Gastroesophageal sphincter (tissue), 3 donors: ENCODE results near the gene SUV39H2.

Experiments used
- CTCF ChIP-seq, 4 experiments: fragments of 200-600 bp in 2 of 4; fragments of 450-650 bp in 2 of 4; sonication (generic) in 1 of 4; IDR thresholded peaks; one replicate each; pipeline ENCODE4 v1.5.1; 2017 to 2019; ENCODE audit warnings: antibody characterized with exemption in 4 of 4, mild to moderate bottlenecking in 2 of 4, moderate library complexity in 2 of 4
- EP300 ChIP-seq: sonication (generic); formaldehyde crosslinking; IDR thresholded peaks from one replicate; pipeline ENCODE4 v1.6.1; 2017; ENCODE audit warnings: antibody characterized with exemption, mild to moderate bottlenecking
- POLR2A ChIP-seq, 2 donors: fragments of 450-650 bp; IDR thresholded peaks; one replicate each; pipeline ENCODE4 v1.6.1; 2017; ENCODE audit warnings: antibody characterized with exemption in 2 of 2, mild to moderate bottlenecking in 2 of 2, moderate library complexity in 1 of 2

GRCh38 chr10:14836208-14836607, 42.5 kb upstream of the SUV39H2 start:
- TF ChIP-seq CTCF (IDR thresholded peaks at IDR 0.05) (no peak), EP300 (no peak), POLR2A (IDR thresholded peaks at IDR 0.05) (no peak)
